Measurements from ENCODE around the gene CTNNBL1. TPM values are rescaled to one million over a fixed set of nuclear protein-coding genes. Genes with fewer than 3 reads are reported as not detected.

The CTNNBL1 gene
- total and polyA plus RNA-seq, 3 donors from 2014 or later: 50.4 to 119 (median 61.0) TPM

DNA sequence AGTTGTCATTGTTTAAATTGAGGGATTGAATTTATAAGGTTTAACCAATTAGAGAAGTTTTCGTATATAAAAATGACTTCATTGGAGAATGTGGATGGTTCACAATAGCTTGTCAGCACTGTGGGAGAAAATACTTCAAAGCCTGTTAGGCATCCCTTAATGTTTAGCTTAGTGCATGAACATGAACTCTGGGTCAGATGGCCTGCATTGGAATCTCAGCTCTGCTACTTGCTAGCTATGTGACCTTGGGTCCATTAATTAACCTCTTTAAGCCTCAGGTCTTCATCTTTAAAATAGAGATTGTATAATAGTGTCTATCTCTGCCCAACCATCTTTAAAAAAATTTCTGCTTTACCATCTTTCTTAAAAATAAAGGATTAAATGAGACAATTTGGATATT lies 11.1 kb downstream of the CTNNBL1 start:
- Histone ChIP-seq H3K9me3 (no peaks in the 10 kb centered on the region), H3K27me3 (no peaks in the 10 kb centered on the region)
- 91 to 95% methylated on average over 1 of the region's 1 CpG for WGBS, 2 donors

GRCh38 chr20:37706298-37706697 lies 12.5 kb downstream of the CTNNBL1 start:
- TF ChIP-seq POLR2A (IDR thresholded peaks at IDR 0.05): no peak
- TF ChIP-seq CTCF (IDR thresholded peaks at IDR 0.05): no peak
- Histone ChIP-seq H3K4me3 (no peak overlapping the region), H3K27me3 (no peaks in the 10 kb centered on the region), H3K27ac (no peak overlapping the region), H3K4me1 (peaks cover 18% of the 10 kb centered on the region), H3K9me3 (no peaks in the 10 kb centered on the region), H3K36me3 (ENCODE audit: low read depth, missing control alignments) (peaks cover 5% of the 10 kb centered on the region)
- intact Hi-C loops (cut with DNase I; ENCODE audit: low total_unique reads): no loop called here
- 79 to 85% methylated on average over 3 of the region's 3 CpGs for WGBS, 2 donors
- DNase-seq: no peak

More for the DNA sequence above, 11.1 kb downstream of the CTNNBL1 start:
- H3K4me1 ChIP-seq: peaks cover 6% of the 10 kb centered on the region
- H3K4me3 ChIP-seq: no peak overlapping the region
- H3K36me3 ChIP-seq (ENCODE audit: low read depth, missing control alignments): peaks cover 5% of the 10 kb centered on the region
- TF ChIP-seq CTCF (IDR thresholded peaks at IDR 0.05) (no peak), POLR2A (IDR thresholded peaks at IDR 0.05) (no peak)
- peak overlapping the region in 1 of 2 donors; percentile 2 for H3K27ac ChIP-seq
- no peak for DNase-seq
- intact Hi-C loops (cut with DNase I; ENCODE audit: low total_unique reads): no loop called here

GRCh38 chr20:37711001-37711400 lies 17.2 kb downstream of the CTNNBL1 start:
- 78 to 81% methylated on average over 2 of the region's 2 CpGs for WGBS, 2 donors

DNA sequence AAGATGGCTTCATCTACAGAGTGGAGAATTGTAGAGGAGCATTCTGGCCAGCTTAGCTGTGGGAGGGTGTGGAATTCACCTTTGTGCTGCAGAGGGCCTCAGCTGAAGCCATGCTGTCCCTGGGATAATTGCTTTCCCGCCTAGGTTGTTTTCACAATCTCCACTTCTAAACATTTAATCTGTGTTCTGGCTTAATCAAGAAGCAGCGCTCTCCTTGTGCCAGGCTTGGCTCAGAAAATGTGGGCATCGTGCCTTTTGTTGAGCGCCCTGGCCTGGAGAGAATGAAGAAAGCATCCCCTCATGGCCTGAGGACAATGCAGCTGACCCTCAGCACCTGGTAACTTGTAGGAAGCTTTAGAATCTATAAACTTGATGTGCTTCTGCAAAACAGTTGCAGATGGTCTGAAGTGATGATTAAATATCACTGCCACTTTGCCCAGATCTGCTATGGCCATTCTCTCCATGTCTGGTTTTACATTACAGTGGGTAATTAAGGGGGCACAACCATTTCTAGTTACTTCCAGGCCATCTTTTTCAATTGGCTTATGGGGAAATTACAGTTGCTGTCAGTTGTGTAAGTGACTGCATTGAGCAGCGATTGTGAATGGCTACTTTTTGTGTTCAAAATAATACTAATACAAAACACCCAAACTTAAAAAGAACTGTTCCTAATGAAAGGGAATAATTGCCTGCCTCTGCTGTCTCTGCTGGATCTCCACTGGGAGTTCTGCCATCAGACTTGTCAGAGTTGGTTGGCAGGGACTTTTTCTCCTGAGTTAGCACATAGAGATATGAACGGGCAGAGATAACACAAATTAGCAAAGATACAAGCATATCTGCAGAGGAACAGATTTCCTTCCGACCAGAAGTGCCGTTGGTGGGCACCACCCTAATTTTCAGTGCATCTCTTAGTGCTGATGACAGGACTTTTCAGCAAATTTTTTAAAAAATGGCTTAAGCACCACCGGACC lies 18.4 kb downstream of the CTNNBL1 start:
- TF ChIP-seq CTCF (IDR thresholded peaks at IDR 0.05): no peak
- TF ChIP-seq POLR2A (IDR thresholded peaks at IDR 0.05): no peak
- peak; percentile 58 for DNase-seq
- Histone ChIP-seq H3K4me1 (peaks cover 35% of the 10 kb centered on the region), H3K27me3 (no peaks in the 10 kb centered on the region), H3K4me3 (no peak overlapping the region), H3K36me3 (ENCODE audit: low read depth, missing control alignments) (peaks cover 5% of the 10 kb centered on the region), H3K9me3 (no peaks in the 10 kb centered on the region), H3K27ac (peak overlapping the region; percentile 27 to 46)
- intact Hi-C loops (cut with DNase I; ENCODE audit: low total_unique reads): no loop called here
- 53 to 64% methylated on average over 9 of the region's 9 CpGs for WGBS, 2 donors

More at GRCh38 chr20:37711001-37711400, 17.2 kb downstream of the CTNNBL1 start:
- H3K4me1 ChIP-seq: peaks cover 35% of the 10 kb centered on the region
- intact Hi-C loops (cut with DNase I; ENCODE audit: low total_unique reads): no loop called here
- no peak for TF ChIP-seq CTCF (IDR thresholded peaks at IDR 0.05)
- TF ChIP-seq POLR2A (IDR thresholded peaks at IDR 0.05): no peak
- H3K4me3 ChIP-seq: no peak overlapping the region
- DNase-seq: no peak
- peaks cover 5% of the 10 kb centered on the region for H3K36me3 ChIP-seq (ENCODE audit: low read depth, missing control alignments)
- no peaks in the 10 kb centered on the region for H3K9me3 ChIP-seq
- H3K27me3 ChIP-seq: no peaks in the 10 kb centered on the region
- H3K27ac ChIP-seq: peak overlapping the region; percentile 27 to 46

Data from testis (tissue), 3 donors.